GM21515 (cell line): Measurements from ENCODE around the gene HDAC4.

Experiments used
- ATAC-seq: cut with Tn5 transposase; IDR thresholded peaks from one replicate; pipeline ENCODE4 v1.9.1; 2021; ENCODE audit not compliant: unreplicated experiment

Gene HDAC4

DNA sequence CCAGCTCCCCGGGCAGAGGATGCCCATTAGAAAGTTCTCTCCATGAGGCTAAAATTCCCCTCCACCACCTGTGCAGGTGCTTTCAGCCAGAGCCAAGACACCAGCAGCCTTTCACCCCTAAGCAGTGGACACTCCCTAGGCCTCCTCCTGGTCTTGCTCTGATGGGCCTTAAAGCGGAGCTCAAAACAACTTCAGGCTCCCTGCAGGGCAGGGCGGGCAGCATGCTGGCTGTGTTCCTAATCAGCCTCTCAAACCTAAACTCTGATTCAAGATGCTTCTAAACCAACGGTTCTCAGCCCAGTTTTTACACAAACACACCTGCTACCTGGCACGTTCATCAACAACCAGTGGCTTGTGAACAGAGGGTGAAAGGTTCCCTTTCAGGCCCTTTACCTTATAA is 298.6 kb downstream of the HDAC4 start:
- no peak for ATAC-seq

DNA sequence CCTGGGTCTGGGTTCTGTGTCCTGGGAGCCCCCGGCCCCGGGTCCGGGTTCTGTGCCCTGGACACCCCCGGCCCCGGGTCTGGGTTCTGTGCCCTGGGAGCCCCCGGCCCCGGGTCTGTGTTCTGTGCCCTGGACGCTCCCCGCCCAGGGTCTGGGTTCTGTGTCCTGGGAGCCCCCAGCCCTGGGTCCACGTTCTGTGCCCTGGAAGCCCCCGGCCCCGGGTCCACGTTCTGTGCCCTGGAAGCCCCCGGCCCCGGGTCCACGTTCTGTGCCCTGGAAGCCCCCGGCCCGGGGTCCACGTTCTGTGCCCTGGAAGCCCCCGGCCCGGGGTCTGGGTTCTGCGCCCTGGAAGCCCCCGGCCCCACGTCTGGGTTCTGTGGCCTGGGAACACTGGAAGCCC is 299.0 kb downstream of the HDAC4 start:
- no peak for ATAC-seq

DNA sequence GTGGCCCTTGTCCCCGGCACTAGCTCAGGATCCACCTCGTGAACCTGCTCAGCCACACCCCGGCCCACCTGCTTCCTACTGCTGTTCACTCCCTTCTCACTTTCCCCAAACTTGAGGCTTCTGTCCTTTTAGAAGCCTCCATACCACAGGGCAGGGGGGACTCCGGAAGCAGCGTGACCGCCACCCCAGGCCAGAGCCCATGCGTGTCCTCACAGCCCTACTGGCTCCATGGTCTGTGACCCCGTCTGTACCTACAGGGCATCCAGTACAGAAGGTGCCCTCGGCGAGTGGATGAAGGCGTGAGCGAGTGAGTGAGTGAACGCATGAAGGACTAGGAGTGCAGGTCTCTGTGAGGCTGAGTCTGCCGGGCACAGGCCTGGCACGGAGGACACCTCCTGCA is 299.7 kb downstream of the HDAC4 start:
- no peak for ATAC-seq

DNA sequence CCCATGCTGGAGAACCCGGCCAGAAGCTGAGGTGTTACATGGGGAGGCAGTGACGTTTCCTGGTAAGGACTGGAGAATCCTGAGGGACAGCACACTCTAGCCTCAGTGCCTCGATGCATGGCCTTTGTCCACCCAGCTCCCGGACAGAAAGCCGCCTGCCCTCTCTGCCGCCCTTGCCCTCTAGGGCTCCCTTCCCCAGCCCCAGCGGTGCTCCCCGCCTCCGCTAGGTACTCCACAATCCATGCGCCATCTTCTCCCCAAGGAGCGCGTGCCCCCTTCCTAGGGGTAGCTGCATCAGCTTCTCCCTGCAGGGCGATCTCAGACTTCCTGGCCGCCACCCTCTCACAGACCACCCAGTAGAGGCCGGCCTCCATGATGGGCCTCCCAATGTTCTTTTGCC is 301.3 kb downstream of the HDAC4 start:
- ATAC-seq, result no peak

DNA sequence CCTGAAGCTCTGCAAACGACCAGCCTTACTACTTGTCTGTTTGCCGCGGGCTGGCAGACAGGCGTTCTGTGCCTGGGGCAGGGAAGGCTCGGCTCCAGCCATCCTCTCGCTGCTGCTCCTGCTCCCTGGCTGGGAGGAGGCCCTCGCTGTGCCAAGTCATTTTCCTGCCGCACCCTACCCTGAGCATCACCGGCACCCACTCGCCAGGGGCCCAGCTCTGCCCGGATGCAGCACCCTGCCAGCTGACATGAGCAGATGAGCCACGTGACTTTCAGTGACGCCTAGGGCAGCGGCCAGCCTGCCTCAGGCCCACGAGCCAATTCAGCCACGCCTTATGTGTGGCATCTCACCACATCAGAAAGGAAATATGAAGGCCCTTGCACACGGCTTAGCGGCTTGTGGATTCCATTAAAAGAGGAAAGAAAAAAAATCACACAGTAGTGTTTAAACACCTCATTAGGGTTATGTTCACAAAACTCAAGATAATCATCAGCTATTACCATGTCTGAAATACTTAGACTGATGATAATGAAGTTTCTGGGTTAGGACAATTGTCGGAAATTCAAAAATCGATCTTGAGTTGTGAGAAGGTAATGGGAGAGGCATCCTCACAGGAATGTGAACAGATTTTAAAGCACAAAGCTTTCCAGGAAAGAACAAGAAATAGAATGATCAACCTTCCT is 302.4 kb downstream of the HDAC4 start:
- no peak for ATAC-seq

DNA sequence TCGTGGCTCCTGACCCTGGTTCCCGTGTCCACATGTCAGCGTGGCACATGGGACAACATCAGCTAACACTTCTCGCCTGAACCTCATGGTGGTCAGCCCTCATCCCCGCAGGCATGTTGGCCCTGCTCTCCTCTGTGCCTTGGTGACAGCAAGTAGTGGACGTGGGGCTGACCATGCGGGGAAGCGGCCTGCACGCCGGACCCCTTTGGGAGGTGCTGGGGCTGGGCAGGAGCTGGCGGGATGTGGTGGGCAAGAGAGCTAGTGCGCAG is 303.5 kb downstream of the HDAC4 start:
- no peak for ATAC-seq

GRCh38 chr2:239096676-239097427 is 304.0 kb downstream of the HDAC4 start:
- ATAC-seq, result no peak

DNA sequence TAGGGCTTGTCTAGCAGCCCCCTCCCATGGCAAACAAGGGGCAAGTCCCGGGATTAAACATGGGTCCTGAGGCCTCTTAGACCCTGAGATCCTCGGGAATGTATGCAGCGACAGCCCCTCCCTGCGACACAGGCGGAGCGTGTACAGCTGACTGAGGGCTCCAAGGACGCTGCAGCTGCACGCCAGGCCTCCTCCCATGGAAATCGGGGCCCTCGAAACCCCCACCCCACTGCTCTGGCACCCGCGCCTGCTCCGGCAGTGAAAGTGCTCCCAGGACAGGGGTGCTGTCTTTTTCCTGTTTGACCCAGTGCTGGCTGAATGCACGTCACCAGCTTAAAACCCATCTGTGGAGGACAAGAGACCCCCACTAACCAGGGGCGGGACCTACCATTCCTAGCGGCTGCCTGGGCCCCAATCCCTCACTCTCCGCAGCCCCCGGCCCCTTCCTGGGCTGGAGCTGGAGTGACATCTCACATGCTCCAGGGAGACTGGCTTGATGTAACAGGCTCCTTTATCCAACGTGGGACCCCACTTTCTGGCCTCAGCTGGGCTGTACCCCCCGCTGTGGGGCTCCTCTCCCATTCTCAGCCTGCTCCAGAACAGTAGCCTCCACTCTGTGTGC is 305.2 kb downstream of the HDAC4 start:
- no peak for ATAC-seq

- ATAC-seq, result no peak
These were observed 306.0 kb downstream of the HDAC4 start for GRCh38 chr2:239094867-239095266.

DNA sequence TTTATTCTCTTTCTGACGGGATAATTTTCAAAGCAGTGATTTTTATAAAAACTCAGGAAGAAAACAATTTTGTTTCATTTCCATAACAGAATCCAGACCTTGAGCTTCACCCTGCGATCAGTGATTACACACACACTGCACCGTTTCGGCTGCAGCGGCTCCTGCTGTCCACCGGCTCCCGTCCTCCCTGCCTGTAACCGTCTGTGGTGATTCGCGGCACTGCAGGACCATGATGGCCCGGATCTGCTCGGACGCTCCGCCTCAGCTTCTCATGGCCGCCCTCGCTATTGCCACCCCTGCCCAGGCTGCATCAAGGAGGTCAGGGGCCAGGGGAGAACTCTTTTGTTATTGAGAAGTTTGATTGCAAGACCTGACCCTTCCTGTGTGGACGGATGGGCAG is 306.9 kb downstream of the HDAC4 start:
- no peak for ATAC-seq

DNA sequence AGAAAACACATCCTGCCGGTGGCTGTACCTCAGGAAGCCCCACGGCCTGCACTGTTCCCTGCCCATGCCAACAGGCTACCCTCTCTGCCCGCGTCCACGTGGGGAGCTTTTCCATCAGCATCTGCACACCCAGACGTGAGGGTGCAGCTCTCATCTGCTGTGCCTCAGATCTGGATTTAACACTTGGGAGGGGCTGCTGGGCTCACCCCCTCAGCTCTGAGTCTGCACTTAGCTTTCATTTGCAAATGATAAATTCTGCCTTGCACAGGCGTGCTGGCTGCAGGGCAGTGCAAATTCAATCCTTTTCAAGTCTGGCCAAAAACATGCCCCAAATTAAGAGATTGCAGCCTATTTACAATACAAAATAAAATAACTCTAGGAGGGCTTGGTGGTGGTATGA is 307.3 kb downstream of the HDAC4 start:
- no peak for ATAC-seq

GRCh38 chr2:239092571-239093294 is 308.1 kb downstream of the HDAC4 start:
- ATAC-seq, result no peak

- ATAC-seq, result no peak
These were observed 310.9 kb downstream of the HDAC4 start for GRCh38 chr2:239089884-239090283.

DNA sequence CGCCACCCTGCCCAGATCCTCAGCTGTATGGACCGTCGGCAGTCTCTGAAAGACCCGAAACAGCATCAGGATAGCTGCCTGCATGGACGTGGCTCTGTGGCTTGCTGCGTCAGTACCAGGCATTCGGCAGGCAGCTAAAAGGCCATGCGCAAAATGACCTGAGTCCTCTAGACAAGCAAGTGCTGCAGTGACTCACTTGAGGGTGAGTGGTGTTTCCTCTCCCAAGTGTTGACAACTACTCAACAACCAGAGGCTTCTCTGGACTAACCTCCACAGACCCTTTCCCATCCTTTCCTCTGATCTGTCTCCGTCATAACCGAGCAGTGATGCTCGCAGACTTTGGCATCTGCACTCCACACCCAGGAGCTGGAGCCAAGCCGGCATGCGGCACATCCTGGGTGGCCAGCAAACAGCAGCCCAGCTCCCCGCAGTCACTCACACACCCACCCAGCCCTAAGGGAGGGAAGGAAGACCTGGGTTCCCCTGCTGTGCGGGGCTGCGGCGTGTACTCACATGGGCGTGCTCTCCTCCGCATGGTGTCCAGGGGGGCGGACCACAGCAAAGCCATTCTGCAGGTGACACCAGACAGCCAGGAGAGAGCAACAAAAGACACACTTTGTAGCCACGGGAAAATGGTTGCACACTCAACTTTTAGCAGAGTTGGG is 313.6 kb downstream of the HDAC4 start:
- ATAC-seq, result no peak

GRCh38 chr2:239086325-239087020 is 314.3 kb downstream of the HDAC4 start:
- ATAC-seq, result no peak

DNA sequence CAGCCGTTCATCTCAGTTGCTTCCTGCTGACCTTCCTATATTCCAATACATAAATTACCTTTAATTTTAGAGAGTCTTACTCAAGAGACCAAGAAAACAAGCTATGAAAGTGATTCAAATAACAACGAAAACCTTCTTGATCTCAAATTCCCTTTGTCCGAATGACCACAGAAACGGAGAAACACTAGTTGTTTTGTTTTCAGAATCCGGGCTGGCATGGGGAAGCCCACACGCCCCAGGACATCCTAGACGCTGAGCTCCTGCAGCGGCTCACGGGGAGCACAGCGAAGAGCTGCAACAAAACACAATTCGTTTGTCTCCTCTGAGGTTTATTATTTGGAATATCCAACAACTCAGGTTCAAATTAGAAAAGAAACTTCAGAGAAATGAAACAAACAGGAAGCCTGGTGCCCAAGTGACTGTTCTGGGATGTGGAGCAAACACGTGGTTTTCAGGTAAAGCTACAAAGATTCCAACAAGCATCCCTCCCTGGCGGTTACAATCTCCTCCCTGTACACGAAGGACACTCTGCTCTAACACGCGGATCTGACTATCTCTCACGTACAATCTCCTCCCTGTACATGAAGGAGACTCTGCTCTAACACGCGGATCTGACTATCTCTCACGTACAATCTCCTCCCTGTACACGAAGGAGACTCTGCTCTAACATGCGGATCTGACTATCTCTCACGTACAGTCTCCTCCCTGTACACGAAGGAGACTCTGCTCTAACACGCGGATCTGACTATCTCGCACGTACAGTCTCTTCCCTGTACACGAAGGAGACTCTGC is 315.4 kb downstream of the HDAC4 start:
- ATAC-seq, result no peak

DNA sequence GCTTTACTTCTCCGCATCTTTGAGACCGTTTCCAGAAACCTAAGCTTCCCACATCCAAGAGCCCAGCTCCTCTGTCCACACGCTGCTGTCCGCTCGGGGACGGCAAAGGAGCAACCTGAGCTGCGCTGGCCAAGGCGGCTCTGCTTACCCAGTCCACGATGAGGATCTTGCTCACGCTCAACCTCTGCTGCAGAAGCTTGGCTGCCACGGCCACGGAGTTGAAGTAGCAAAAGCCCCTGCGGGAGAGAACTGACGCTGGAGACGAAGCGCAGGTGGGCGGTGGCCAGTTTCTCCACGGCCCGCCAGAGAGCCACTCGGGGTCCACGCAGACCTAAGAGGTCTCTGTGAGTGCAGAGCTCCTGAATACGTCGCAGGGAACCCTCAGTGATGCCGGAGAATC is 316.8 kb downstream of the HDAC4 start:
- ATAC-seq, result no peak

DNA sequence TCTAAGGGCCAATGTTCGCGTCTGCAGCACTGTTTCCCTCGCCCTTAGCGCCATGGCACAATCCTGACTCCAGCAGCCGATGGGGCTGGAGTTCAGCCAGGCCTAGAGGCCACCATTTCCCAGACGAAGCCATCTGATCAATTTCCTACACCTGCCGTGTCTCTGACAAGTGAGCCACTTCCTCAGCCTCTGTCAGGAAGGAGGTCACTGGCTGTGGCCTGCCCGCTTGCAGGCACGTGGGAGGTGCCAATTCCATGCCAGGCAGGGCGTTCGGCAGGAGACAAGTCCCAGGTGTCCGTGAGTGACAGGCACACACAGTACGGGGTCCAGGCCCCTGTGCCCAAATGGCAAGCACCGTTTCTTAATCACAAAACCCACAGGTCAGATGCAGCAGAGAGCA is 318.4 kb downstream of the HDAC4 start:
- ATAC-seq, result no peak

- no peak for ATAC-seq
These were observed 319.2 kb downstream of the HDAC4 start for GRCh38 chr2:239081622-239082021.

- ATAC-seq, result no peak
These were observed 319.8 kb downstream of the HDAC4 start for GRCh38 chr2:239081046-239081445.
